SK-N-SH (cell line): Measurements from ENCODE around the gene MILR1.

Source experiments
- POLR2AphosphoS5 ChIP-seq: IDR thresholded peaks from 2 replicates; pipeline ENCODE4 v1.6.1; 2012; ENCODE audit warnings: low read depth, low read length
- TCF12 ChIP-seq: IDR thresholded peaks from 2 replicates; pipeline ENCODE4 v1.4.0; 2012
- YY1 ChIP-seq: IDR thresholded peaks from 2 replicates; pipeline ENCODE4 v1.4.0; 2012; ENCODE audit warnings: low read depth, mild to moderate bottlenecking
- TF ChIP-seq, protein P1 (sequence below): fragments of 200-600 bp; sonication (generic); IDR thresholded peaks from 2 replicates; pipeline ENCODE4 v1.6.1; 2017; ENCODE audit warnings: antibody characterized with exemption, mild to moderate bottlenecking, moderate library complexity

DNA sequence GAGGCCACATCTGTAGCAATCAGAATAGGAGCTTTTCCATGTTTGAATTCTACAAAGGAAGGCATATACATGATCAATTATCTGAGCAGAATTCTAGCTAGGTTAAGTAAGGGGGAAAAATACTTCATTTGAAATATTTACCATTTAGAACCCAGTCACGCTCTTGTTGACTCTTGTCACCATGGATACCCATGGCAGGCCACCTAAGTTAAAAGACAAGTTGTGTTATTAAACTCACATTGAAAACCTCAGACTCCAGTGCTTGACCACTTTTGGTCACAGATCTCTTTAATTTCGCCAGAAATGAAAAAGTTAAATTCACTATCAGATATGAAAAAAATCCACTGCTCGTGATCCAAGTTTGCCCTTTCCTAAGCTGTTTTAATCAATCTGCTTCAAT lies 53.1 kb downstream of the MILR1 start:
- TF ChIP-seq, protein P1, sequence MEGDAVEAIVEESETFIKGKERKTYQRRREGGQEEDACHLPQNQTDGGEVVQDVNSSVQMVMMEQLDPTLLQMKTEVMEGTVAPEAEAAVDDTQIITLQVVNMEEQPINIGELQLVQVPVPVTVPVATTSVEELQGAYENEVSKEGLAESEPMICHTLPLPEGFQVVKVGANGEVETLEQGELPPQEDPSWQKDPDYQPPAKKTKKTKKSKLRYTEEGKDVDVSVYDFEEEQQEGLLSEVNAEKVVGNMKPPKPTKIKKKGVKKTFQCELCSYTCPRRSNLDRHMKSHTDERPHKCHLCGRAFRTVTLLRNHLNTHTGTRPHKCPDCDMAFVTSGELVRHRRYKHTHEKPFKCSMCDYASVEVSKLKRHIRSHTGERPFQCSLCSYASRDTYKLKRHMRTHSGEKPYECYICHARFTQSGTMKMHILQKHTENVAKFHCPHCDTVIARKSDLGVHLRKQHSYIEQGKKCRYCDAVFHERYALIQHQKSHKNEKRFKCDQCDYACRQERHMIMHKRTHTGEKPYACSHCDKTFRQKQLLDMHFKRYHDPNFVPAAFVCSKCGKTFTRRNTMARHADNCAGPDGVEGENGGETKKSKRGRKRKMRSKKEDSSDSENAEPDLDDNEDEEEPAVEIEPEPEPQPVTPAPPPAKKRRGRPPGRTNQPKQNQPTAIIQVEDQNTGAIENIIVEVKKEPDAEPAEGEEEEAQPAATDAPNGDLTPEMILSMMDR = no peak
- TF ChIP-seq YY1 (no peak), TCF12 (no peak), POLR2AphosphoS5 (0 out of 2 replicates have a peak, but pooled peaks have one; percentile 6)
